ENCODE measurements around the gene KCNAB1.
"Not testable (repeated sequence)": the region's sequence is repeated elsewhere in the genome, so short reads cannot be mapped to it uniquely, and the experiment has no call there.

Gene KCNAB1

DNA sequence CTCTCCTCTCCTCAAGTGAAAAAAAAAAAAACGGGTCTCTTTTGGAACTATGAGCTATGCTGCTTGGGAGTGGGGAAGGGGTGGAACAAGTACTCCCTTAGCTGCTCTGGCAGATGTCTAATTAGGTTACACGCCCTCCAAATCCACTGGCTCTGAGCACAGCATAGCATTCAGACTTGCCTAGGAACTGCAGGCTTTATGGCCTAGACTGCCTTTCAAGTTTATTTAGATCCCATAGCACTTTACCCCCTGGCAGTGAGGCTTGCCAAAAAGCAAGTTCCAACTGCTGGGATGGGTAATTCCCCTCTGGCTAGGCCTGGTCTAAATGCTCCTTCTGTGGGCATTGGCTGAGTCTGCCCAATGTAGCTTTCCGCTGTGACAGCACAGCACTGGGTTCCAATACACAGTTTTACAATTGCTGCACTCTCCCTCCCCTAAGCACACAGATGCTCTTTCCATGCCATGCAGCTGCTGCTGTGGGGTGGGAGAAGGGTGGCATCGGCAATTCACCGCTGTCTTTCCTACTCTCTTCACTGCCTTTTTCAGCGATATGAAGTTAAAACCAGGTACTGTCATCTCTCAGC is 152.8 kb downstream of the KCNAB1 start:
- FAIRE-seq: no peak

DNA sequence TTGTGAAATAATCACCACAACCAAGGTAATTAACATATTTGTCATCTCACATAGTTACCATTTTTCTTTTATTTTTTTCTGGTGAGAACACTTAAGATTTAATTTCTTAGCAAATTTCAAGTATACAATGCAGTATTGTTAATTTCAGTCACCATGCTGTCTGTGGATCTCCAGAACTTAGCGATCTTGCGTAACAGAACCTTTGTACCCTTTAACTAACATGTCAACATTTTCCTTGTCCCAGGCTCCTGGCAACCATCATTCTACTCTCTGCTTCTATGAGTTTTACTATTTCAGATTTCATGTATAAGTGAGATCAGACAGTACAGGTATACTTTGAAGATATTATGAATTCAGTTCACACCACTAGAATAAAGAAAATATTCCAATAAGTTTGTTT is 154.4 kb downstream of the KCNAB1 start:
- peak; percentile 90 for FAIRE-seq

GRCh38 chr3:156284637-156285036 is 164.3 kb downstream of the KCNAB1 start:
- FAIRE-seq: not testable (repeated sequence)

- FAIRE-seq: no peak
Observed at GRCh38 chr3:156285626-156286025, 165.2 kb downstream of the KCNAB1 start.

GRCh38 chr3:156290924-156291271 is 170.5 kb downstream of the KCNAB1 start:
- FAIRE-seq: no peak

DNA sequence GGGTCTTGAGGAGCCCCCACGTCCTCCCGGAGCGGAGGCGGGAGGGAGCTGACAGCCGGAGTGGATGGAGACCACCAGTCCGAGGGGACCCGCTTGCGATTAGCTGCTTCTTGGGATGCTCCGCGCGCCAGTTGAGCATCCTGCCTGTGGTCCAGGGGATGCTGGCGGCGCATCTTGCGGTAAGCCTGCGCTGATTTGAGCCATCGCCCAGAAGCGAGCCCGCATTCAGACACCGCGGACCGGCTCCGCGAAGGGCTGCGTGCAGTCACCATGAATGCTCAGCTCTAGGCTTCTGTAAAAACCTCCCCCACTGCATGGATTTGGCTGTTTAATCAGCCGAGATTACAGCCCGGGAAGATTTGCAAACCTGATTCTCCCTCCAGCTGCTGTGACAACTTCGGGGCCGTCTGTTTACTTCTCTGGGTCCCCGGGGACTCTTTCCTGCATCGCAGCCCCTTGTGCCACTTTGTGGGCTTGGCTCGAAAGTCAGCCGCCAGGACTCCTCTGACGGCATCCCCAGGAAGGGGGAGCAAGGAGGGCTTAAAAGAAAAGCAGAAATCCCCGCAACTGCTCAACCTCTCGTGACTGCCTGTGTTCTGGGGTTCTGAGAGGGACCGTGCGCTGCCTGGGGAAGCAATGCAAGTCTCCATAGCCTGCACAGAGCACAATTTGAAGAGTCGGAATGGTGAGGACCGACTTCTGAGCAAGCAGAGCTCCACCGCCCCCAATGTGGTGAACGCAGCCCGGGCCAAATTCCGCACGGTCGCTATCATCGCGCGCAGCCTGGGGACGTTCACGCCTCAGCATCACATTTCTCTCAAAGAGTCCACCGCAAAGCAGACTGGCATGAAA is 171.1 kb downstream of the KCNAB1 start:
- FAIRE-seq: no peak

DNA sequence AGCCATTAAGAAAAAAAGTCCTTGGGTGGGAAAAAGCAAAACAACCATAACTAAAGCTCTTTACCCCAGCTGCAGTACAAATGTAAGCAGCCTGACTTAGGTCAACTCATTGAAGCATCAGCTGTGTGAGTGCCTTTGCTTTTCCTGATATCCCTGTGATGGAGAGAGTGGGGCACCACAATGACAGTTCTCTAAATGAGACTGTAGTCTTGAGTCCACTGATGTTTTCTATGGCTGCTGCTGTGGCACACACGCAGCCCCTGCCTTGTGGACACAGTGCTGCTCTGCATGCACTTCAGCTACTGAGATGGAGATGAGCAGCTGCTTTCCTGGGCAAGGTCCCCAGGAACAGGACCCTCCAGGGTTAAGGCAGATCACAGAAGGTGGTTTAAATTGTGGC is 173.2 kb downstream of the KCNAB1 start:
- no peak for FAIRE-seq

DNA sequence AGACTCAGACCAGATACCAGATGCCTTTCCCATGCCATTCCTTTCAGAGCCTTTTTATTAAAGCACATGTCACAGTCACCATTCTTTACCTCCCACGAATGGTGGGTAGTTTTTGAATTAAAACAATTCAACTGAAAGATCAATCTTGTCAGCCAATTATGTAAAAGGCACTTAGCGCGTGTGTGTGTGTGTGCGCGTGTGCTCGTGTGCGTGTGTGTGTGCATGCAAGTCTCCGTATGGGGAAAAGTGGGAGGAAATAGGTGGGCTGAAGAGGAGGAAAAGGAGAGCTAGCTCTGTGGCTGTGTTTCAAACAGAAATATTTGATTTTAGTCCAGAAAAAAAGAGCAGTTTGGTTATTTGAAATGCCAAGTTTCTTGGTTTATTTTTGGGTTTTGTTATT is 177.2 kb downstream of the KCNAB1 start:
- no peak for FAIRE-seq

GRCh38 chr3:156298014-156298413 is 177.6 kb downstream of the KCNAB1 start:
- FAIRE-seq: no peak

DNA sequence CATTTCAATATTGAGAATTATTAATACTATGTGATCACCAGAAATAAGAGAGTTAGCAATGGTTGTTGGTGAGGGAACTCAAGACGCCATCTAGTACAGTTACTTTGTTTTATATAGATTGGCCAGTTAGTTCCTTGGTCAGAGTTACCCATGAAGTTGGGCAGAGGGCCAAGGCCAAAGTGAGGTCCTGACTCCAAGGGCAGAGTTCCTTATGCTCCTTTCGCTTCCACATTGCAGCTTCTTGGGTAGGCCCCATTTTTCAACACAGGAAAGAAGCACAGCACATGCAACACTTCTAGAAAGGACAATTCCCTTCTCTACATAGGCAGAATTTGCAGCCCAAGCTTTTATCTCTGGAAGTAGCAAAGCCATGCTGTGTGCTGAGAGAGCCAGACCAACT is 178.6 kb downstream of the KCNAB1 start:
- FAIRE-seq: no peak

- FAIRE-seq: no peak
Observed at GRCh38 chr3:156299569-156299968, 179.2 kb downstream of the KCNAB1 start.

DNA sequence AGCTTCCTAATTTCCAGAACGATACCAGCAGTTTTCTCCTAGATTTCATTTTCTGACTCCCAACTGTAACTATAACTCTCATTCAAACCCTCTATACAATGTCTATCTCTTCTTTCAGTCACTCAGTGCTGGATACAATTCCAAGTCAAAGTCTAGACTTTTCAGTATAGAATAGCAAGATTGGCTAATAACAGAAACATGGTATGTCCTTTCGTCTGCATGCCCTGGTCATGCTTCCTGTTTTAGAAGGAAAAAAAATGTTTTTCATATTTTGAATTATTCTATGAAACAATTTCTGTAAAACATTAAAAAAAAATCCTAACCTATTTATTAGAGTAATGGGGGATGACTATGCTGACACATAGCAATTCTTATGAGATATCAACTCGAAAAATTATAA is 180.0 kb downstream of the KCNAB1 start:
- no peak for FAIRE-seq

- FAIRE-seq: peak; percentile 51
Observed at GRCh38 chr3:156300929-156301840, 180.8 kb downstream of the KCNAB1 start.

DNA sequence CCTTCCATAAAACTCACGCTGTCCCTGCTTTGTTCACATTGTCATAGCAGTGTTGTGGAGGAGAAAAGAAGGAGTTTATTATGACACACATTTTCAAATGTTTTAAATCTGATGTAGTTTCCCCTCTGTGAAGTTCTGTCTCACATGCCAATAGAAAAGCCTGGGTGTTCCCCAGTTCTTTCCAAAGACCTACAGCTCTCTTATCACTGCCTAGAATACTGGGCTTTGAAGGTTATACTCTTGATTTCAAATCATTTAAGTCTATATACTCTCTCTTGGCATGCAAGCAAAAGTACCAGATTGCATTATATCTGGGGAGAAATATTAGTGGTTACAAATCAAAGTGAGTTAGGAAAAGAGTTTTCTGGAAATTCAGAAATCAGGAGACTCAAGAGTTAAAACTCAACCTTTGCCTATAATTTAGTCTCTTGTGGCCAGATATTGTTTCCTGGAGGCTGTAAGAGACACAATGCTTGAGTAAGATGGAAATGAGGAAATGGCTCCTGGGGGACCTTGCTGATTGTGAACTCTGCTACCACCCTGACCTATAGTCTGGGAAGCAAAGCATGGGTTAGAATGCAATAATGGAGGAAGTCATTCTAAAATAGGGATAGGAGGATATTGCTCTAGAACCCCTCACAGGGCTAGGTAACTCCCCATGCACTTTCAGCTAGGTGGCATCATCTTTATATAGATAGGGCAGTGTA is 182.8 kb downstream of the KCNAB1 start:
- no peak for FAIRE-seq

GRCh38 chr3:156304406-156304805 is 184.0 kb downstream of the KCNAB1 start:
- FAIRE-seq: no peak

DNA sequence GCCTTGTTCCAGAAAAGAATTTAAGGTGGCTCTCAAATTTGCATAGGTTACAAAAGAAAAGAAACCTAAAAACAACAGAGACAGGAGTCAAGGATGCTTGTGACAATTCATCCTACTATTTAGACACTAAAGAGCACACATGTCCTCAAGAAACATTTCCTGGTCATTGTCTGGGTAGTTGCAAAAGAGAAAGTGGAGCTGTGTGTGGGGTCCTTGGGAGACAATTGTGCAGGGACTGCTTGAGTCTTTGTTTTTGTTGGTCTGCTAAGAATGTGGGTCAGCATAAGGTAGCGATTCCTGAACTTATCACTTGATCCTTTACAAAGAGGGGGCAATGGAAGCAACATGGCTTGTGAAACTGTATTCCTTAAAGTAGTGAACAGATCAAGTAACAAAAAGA is 185.3 kb downstream of the KCNAB1 start:
- FAIRE-seq: no peak

- FAIRE-seq: peak; percentile 85
Observed at GRCh38 chr3:156307704-156308103, 187.3 kb downstream of the KCNAB1 start.

- no peak for FAIRE-seq
Observed at GRCh38 chr3:156311431-156311830, 191.1 kb downstream of the KCNAB1 start.

GRCh38 chr3:156311930-156312329 is 191.6 kb downstream of the KCNAB1 start:
- FAIRE-seq: peak; percentile 84

- FAIRE-seq: no peak
Observed at GRCh38 chr3:156316076-156316475, 195.7 kb downstream of the KCNAB1 start.

GRCh38 chr3:156317462-156318074 is 197.2 kb downstream of the KCNAB1 start:
- peak; percentile 84 for FAIRE-seq

DNA sequence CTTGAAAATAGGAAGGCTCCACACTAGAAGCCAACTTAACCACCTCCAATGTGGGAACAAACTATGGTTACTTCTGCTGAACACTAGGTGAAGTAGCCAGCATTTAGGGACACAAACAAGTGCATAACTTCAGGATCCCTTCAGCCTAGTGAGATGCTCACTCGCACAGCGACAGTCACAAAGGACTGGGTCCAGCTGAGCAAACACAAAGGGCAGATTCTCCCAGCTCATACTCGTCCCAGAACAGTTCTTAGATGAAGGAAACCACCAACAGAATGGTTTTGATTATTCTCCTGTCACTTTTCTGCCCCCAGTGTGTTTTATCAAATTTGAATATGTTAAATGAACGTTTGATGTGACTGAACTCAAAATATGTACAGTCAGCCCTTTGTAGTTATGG is 201.6 kb downstream of the KCNAB1 start:
- FAIRE-seq: no peak

DNA sequence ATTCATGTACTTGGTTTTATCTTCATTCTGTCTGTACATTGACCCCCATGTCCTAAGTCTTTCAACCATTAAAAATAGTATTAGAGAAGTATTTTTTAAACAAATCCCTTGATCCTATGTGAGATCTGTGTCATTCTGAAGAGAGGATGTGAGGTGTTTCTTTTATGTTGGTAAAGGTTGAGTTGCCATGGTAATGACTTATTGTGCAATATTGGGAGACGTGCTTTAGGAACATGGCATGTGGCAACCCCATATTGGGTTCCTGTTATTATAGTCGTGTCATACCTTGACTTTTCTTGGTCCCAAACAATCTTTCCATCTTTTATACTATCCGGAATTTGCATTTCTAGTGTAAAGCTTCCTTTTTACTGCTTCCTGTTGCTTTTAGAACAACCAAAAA is 203.1 kb downstream of the KCNAB1 start:
- no peak for FAIRE-seq
